BJ (cell line): Measurements from ENCODE around the gene SETDB2. TPM values are rescaled to one million over a fixed set of nuclear protein-coding genes. Genes with fewer than 3 reads are reported as not detected.

Source experiments
- CTCF ChIA-PET: fragments of 350-600 bp; formaldehyde crosslinking; extraction: SDS; loops from one replicate; lab custom pipeline; 2021; ENCODE audit warnings: antibody characterized with exemption, inconsistent platforms; lab: Yijun Ruan, JAX
- POLR2A ChIA-PET: fragments of 300-600 bp; sonication (Branson Sonifier 250); formaldehyde crosslinking; extraction: SDS; loops from one replicate; lab custom pipeline; 2021; ENCODE audit warnings: antibody characterized with exemption; lab: Charles Lee
- DNase-seq: peaks from one replicate; pipeline ENCODE4 v3.0.0-alpha.2; 2011; ENCODE audit warnings: low read depth
- H3K27me3 ChIP-seq: 2 replicates; pipeline ENCODE4 v1.6.0; 2011; ENCODE audit warnings: low read length; ENCODE audit not compliant: control insufficient read depth, insufficient read depth
- H3K36me3 ChIP-seq: 2 replicates; pipeline ENCODE4 v1.5.1; 2011; ENCODE audit warnings: low read length; ENCODE audit not compliant: control insufficient read depth, insufficient read depth
- H3K4me3 ChIP-seq: 2 replicates; pipeline ENCODE4 v1.5.1; 2011; ENCODE audit warnings: low read depth, mild to moderate bottlenecking, control low read depth, low read length
- polyA plus RNA-seq: library from polyadenylated mRNA; depleted of rRNA; stranded (reverse); fragments of >200 nt; gene quantifications from 2 replicates; pipeline ENCODE4 v1.2.3, GENCODE V29; 2011
- TF ChIP-seq, protein P1 (sequence below): IDR thresholded peaks from 2 replicates; pipeline ENCODE4 v1.5.1; 2011; ENCODE audit warnings: low read depth, mild to moderate bottlenecking, control low read depth, inconsistent platforms, low read length, moderate library complexity; ENCODE audit not compliant: insufficient read depth

The SETDB2 gene
- polyA plus RNA-seq, 1 experiment: 2.3 TPM

DNA sequence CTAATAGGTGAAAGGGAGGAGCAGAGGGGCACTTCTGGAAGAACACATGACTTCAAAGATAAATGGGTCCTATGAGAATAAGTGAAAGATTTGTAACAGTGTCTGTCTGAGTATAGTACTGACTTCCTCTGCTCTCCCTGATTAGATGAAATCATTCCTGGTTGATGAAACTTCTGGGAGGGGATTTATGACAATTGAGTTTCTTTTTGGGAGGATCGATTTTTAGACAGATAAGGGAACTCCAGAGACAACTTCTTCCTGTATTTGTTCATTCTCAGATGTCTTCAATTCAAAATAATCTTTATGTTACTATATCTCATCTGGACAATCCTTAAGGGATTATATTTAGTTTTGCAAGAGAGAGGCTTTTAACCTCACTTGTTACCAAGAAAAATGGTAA lies 20.0 kb downstream of the SETDB2 start:
- Histone ChIP-seq H3K4me3 (no peak overlapping the region), H3K36me3 (peaks cover 6% of the 10 kb centered on the region)

DNA sequence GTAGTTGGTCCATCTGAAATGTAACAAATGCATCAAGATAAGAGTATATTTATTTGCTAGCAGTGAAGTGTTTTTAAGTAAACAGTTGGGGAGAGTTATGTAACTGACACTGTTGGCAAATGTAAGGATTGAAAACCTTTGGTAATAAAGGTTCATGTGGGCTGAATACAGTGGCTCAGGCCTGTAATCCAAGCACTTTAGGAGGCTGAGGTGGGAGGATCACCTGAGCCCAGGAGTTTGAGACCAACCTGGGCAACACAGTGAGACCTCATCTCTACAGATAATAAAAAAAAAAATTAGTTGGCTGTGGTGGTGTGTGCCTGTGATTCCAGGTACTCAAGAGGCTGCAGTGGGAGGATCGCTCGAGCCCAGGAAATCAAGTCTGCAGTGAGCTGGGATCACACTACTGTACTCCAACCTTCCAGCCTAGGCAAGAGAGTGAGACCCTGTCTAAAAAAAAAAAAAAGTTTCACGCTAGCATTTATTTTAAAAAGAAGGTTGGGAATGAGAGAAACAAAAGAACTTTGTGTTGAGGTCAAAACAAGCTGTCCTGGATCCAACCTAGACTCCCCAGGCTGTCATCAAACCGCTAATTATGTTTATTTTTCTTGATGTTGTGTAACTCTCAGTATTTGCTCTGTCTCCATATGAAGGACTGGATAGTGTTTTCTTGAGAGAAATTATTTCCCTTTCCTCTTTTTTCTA lies 20.7 kb downstream of the SETDB2 start:
- Histone ChIP-seq H3K4me3 (no peak overlapping the region), H3K36me3 (peaks cover 6% of the 10 kb centered on the region), H3K27me3 (no peaks in the 10 kb centered on the region)
- ChIA-PET POLR2A (no interaction called here), CTCF (interaction anchor here (0.6 kb wide), 1 partner anchor 124 kb away, joined by 5 read pairs; no protein-coding TSS in a partner anchor)
- TF ChIP-seq, protein P1, sequence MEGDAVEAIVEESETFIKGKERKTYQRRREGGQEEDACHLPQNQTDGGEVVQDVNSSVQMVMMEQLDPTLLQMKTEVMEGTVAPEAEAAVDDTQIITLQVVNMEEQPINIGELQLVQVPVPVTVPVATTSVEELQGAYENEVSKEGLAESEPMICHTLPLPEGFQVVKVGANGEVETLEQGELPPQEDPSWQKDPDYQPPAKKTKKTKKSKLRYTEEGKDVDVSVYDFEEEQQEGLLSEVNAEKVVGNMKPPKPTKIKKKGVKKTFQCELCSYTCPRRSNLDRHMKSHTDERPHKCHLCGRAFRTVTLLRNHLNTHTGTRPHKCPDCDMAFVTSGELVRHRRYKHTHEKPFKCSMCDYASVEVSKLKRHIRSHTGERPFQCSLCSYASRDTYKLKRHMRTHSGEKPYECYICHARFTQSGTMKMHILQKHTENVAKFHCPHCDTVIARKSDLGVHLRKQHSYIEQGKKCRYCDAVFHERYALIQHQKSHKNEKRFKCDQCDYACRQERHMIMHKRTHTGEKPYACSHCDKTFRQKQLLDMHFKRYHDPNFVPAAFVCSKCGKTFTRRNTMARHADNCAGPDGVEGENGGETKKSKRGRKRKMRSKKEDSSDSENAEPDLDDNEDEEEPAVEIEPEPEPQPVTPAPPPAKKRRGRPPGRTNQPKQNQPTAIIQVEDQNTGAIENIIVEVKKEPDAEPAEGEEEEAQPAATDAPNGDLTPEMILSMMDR: no peak
- DNase-seq: no peak

More for the DNA sequence above, 20.0 kb downstream of the SETDB2 start:
- POLR2A ChIA-PET: no interaction called here
- TF ChIP-seq, protein P1: no peak
- CTCF ChIA-PET: no interaction called here
- no peaks in the 10 kb centered on the region for H3K27me3 ChIP-seq
- no peak for DNase-seq

DNA sequence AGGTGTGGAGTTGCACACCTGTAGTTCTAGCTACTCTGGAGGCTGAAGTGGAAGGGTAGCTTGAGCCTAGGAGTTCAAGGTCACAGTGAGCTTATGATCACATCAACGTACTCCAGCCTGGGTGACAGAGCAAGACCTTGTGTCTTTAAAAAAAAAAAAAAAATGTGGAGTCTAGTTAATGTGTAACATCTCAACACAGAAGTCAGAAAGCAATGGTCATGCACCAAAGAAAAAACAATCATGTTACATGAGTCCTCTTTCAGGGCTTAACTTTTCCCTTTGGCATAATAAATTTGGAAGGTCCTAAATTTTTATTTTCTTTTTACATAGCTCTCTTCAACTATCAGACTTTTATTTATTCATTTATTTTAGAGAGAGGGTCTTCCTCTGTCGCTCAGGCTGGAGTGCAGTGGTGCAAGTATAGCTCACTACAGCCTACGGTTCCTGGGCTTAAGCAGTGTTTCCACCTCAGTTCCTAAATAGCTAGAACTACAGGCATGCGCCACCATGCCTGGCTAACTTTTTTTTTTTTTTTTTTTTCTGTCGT lies 22.3 kb downstream of the SETDB2 start:
- TF ChIP-seq, protein P1: no peak
- no peak for DNase-seq
- Histone ChIP-seq H3K36me3 (peaks cover 6% of the 10 kb centered on the region), H3K27me3 (no peaks in the 10 kb centered on the region), H3K4me3 (no peak overlapping the region)
- POLR2A ChIA-PET: no interaction called here
- CTCF ChIA-PET: no interaction called here

DNA sequence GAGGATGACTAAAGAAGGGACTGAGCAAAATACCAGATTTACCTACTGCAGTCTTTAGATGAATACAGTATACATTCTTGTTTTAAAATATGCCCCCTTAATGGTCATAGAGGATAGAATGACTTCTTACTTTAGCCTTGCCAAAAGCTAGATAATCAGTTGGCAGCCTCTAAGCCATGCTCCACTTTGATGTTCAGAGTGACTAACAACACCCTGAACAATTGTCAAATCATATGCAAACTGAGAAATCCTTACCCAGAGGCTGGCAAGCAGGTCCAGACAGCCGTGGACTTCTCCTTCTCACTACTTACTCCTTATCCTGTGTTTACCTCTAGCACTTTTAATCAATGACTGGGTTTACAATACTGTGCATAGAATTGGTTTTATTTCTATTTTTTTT lies 28.1 kb downstream of the SETDB2 start:
- no peak overlapping the region for H3K4me3 ChIP-seq
- POLR2A ChIA-PET: no interaction called here

DNA sequence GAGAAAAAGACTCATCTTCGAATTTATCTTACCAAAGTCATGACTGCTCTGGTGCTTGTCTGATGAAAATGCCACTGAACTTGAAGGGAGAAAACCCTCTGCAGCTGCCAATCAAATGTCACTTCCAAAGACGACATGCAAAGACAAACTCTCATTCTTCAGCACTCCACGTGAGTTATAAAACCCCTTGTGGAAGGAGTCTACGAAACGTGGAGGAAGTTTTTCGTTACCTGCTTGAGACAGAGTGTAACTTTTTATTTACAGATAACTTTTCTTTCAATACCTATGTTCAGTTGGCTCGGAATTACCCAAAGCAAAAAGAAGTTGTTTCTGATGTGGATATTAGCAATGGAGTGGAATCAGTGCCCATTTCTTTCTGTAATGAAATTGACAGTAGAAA lies 32.5 kb downstream of the SETDB2 start:
- Histone ChIP-seq H3K27me3 (no peaks in the 10 kb centered on the region), H3K36me3 (peaks cover 5% of the 10 kb centered on the region; the same call in 1 of the 2 replicates), H3K4me3 (no peak overlapping the region)
- TF ChIP-seq, protein P1: no peak
- CTCF ChIA-PET: interaction anchor here (0.6 kb wide), 1 partner anchor 30 kb away, joined by 3 read pairs; no protein-coding TSS in a partner anchor
- POLR2A ChIA-PET: no interaction called here
- no peak for DNase-seq

More for the DNA sequence above, 28.1 kb downstream of the SETDB2 start:
- no peak for DNase-seq
- Histone ChIP-seq H3K36me3 (peaks cover 3% of the 10 kb centered on the region; the same call in 1 of the 2 replicates), H3K27me3 (no peaks in the 10 kb centered on the region)
- TF ChIP-seq, protein P1: no peak
- CTCF ChIA-PET: no interaction called here
